Colon (tissue), 2 donors: ENCODE measurements around the gene CAD.

ENCODE experiments used
- FAIRE-seq: peaks from 2 replicates; lab custom pipeline; 2012; peaks lifted over from hg19 to GRCh38; lab: Jason Lieb, UNC
- donor health status: control.
- donor health status: control.

The CAD gene

GRCh38 chr2:27225526-27225925 lies 8.4 kb downstream of the CAD start:
- no peak for FAIRE-seq

GRCh38 chr2:27227501-27227900 lies 10.3 kb downstream of the CAD start:
- no peak for FAIRE-seq

- no peak for FAIRE-seq
These were observed 14.8 kb downstream of the CAD start for GRCh38 chr2:27231921-27232320.

GRCh38 chr2:27233341-27233740 lies 16.2 kb downstream of the CAD start:
- no peak for FAIRE-seq

GRCh38 chr2:27236136-27236535 lies 19.0 kb downstream of the CAD start:
- no peak for FAIRE-seq

- no peak for FAIRE-seq
These were observed 19.5 kb downstream of the CAD start for GRCh38 chr2:27236626-27237025.

GRCh38 chr2:27237341-27237945 lies 20.3 kb downstream of the CAD start:
- no peak for FAIRE-seq

GRCh38 chr2:27238976-27239375 lies 21.8 kb downstream of the CAD start:
- no peak for FAIRE-seq

- FAIRE-seq = no peak
These were observed 23.2 kb downstream of the CAD start for GRCh38 chr2:27240406-27240805.

- no peak for FAIRE-seq
These were observed 24.8 kb downstream of the CAD start for GRCh38 chr2:27241761-27242613.

GRCh38 chr2:27242614-27242951 lies 25.4 kb downstream of the CAD start:
- no peak for FAIRE-seq

- FAIRE-seq = no peak
These were observed 26.4 kb downstream of the CAD start for GRCh38 chr2:27243391-27244130.

GRCh38 chr2:27245116-27245515 lies 27.9 kb downstream of the CAD start:
- FAIRE-seq = no peak

GRCh38 chr2:27245626-27246025 lies 28.5 kb downstream of the CAD start:
- FAIRE-seq = no peak

GRCh38 chr2:27247893-27248292 lies 30.7 kb downstream of the CAD start:
- no peak for FAIRE-seq

GRCh38 chr2:27249159-27249890 lies 32.2 kb downstream of the CAD start:
- no peak for FAIRE-seq

- no peak for FAIRE-seq
These were observed 32.9 kb downstream of the CAD start for GRCh38 chr2:27249891-27250651.

GRCh38 chr2:27250652-27251379 lies 33.6 kb downstream of the CAD start:
- no peak for FAIRE-seq

GRCh38 chr2:27251766-27252165 lies 34.6 kb downstream of the CAD start:
- no peak for FAIRE-seq

GRCh38 chr2:27255187-27255586 lies 38.0 kb downstream of the CAD start:
- no peak for FAIRE-seq

- FAIRE-seq = no peak
These were observed 38.5 kb downstream of the CAD start for GRCh38 chr2:27255660-27256059.
